AG09309 (cell line): ENCODE results near the gene ADAMTS17.

Source experiments
- DNase-seq: peaks from one replicate; pipeline ENCODE4 v3.0.0-alpha.2; 2010; ENCODE audit warnings: low read depth
- H3K4me3 ChIP-seq: 2 replicates; pipeline ENCODE4 v1.5.1; 2011; ENCODE audit warnings: mild to moderate bottlenecking, low read depth, low read length, moderate library complexity; ENCODE audit not compliant: control insufficient read depth
- TF ChIP-seq, protein P1 (sequence below): IDR thresholded peaks from 2 replicates; pipeline ENCODE4 v1.5.1; 2011; ENCODE audit warnings: mild to moderate bottlenecking, low read depth, low read length, inconsistent platforms; ENCODE audit not compliant: insufficient read depth, control insufficient read depth; ENCODE audit errors: missing control alignments

The ADAMTS17 gene

DNA sequence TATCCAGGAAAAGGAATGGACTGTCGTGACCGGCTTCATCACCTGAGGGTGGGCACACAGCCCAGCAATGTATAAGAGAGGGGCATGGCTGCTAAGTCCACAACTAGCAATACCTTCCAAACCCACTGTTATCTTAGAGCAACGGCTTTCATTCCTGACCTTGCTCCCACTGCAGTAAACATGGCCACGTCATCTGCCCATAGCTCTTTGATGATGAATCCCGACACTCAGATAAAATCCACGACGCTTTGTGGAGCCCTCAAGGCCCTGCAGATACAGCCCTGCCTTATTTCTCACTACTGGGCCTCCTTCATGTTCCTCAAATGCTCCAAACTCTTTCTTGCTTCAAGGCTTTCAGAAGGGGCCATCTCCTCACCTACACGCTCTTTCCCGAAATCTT lies 114.0 kb downstream of the ADAMTS17 start:
- TF ChIP-seq, protein P1, sequence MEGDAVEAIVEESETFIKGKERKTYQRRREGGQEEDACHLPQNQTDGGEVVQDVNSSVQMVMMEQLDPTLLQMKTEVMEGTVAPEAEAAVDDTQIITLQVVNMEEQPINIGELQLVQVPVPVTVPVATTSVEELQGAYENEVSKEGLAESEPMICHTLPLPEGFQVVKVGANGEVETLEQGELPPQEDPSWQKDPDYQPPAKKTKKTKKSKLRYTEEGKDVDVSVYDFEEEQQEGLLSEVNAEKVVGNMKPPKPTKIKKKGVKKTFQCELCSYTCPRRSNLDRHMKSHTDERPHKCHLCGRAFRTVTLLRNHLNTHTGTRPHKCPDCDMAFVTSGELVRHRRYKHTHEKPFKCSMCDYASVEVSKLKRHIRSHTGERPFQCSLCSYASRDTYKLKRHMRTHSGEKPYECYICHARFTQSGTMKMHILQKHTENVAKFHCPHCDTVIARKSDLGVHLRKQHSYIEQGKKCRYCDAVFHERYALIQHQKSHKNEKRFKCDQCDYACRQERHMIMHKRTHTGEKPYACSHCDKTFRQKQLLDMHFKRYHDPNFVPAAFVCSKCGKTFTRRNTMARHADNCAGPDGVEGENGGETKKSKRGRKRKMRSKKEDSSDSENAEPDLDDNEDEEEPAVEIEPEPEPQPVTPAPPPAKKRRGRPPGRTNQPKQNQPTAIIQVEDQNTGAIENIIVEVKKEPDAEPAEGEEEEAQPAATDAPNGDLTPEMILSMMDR: no peak
- H3K4me3 ChIP-seq: no peak overlapping the region
- DNase-seq: no peak

DNA sequence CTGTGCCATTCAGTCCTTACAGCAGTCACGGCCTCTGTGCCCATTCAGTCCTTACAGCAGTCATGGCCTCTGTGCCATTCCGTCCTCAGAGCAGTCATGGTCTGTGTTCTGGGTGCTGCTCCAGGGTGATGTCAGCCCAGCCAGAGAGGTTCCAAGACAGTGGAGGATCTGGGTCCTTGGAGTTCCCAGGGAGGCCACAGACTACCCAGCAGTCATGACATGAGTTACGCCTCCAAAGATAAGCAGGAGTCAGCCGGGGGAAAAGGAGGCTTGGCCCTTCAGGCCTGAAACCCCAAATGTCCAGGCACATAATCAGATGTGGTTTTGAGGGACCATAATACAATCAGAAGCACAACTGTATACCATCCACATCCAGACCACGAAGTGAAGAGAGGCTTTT lies 115.7 kb downstream of the ADAMTS17 start:
- no peak for DNase-seq
- TF ChIP-seq, protein P1: no peak
- no peak overlapping the region for H3K4me3 ChIP-seq

GRCh38 chr15:100224206-100225185 lies 117.3 kb downstream of the ADAMTS17 start:
- TF ChIP-seq, protein P1: no peak
- no peak for DNase-seq
- no peak overlapping the region for H3K4me3 ChIP-seq

DNA sequence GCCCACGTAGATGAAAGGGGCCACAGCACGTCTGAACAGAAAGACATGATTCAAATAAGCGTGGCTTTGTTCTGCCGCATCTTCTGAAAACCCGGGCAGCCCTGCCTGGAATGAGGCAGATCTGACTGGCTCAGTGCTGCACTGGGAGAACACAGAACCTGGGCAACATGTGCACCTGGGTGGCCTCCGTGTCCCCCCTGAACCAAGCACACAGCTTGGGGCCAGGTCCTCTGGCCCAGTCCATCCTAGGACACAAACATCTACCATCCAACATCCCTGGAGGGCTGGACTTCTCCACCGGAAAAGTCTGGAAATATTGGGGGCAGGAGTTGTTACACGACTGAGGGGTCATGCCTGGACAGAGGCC lies 119.4 kb downstream of the ADAMTS17 start:
- H3K4me3 ChIP-seq: no peak overlapping the region
- DNase-seq: no peak
- TF ChIP-seq, protein P1: no peak

- TF ChIP-seq, protein P1: no peak
- no peak for DNase-seq
- no peak overlapping the region for H3K4me3 ChIP-seq
These were observed 120.1 kb downstream of the ADAMTS17 start for GRCh38 chr15:100221471-100222348.

- no peak for DNase-seq
- TF ChIP-seq, protein P1: no peak
- H3K4me3 ChIP-seq: no peak overlapping the region
These were observed 121.6 kb downstream of the ADAMTS17 start for GRCh38 chr15:100220058-100220768.
